Gastrocnemius medialis (tissue), 4 donors: ENCODE results near the gene EMC8. TPM values are rescaled to one million over a fixed set of nuclear protein-coding genes. Genes with fewer than 3 reads are reported as not detected.

Experiments
- ATAC-seq, 2 donors: fragments of 150-250 bp; one replicate each; pipeline ENCODE4 v1.9.1; 2016
- DNase-seq, 2 donors: peaks; one replicate each; pipeline ENCODE4 v3.0.0-alpha.2; 2019
- H3K27ac ChIP-seq, 4 donors: fragments of 200-600 bp; sonication (generic); 1 replicate in 1 of 4; 2 replicates in 3 of 4; pipeline ENCODE4 v1.5.1; 2016 to 2018; ENCODE audit warnings: mild to moderate bottlenecking in 2 of 4, moderate library complexity in 1 of 4
- H3K27me3 ChIP-seq, 3 donors: fragments of 200-600 bp; sonication (generic) in 2 of 3; 1 replicate in 1 of 3; 2 replicates in 2 of 3; pipeline versions ENCODE4 v1.5.1 to v1.6.0; 2016 to 2019; ENCODE audit warnings: mild to moderate bottlenecking in 1 of 3, moderate library complexity in 1 of 3
- H3K36me3 ChIP-seq, 2 donors: fragments of 200-600 bp; sonication (generic) in 1 of 2; one replicate each; pipeline ENCODE4 v1.5.1; 2017 to 2018
- H3K4me1 ChIP-seq, 2 donors: fragments of 200-600 bp; sonication (generic) in 1 of 2; one replicate each; pipeline ENCODE4 v1.5.1; 2016 to 2017; ENCODE audit warnings: mild to moderate bottlenecking in 2 of 2
- H3K4me3 ChIP-seq, 4 donors: fragments of 200-600 bp; sonication (generic) in 3 of 4; 1 replicate in 1 of 4; 2 replicates in 3 of 4; pipeline ENCODE4 v1.5.1; 2016 to 2019; ENCODE audit warnings: mild to moderate bottlenecking in 2 of 4
- H3K9me3 ChIP-seq, 3 donors: fragments of 200-600 bp; sonication (generic) in 2 of 3; 1 replicate in 1 of 3; 2 replicates in 2 of 3; pipeline ENCODE4 v1.5.1; 2016 to 2019
- CTCF ChIP-seq, 5 experiments: fragments of 450-650 bp in 3 of 5; fragments of 200-600 bp in 2 of 5; sonication (generic) in 2 of 5; IDR thresholded peaks in 4 of 5; conservative IDR thresholded peaks in 1 of 5; 1 replicate in 4 of 5; 2 replicates in 1 of 5; pipeline ENCODE4 v1.5.1; 2016 to 2019; ENCODE audit warnings: antibody characterized with exemption in 5 of 5, mild to moderate bottlenecking in 3 of 5, moderate library complexity in 3 of 5
- POLR2A ChIP-seq, 2 donors: fragments of 450-650 bp; IDR thresholded peaks; one replicate each; pipeline ENCODE4 v1.6.1; 2017; ENCODE audit warnings: antibody characterized with exemption in 2 of 2, mild to moderate bottlenecking in 2 of 2, moderate library complexity in 2 of 2
- in situ Hi-C, 4 donors: fragments of 200-750 bp; cut with MboI; loops; one replicate each; pipeline versions ENCODE4 v1.15.0 to v1.8.0; 2017; ENCODE audit warnings: low sequenced_read_pairs in 4 of 4
- intact Hi-C: fragments of 100-400 bp; cut with DNase I; formaldehyde crosslinking; loops from one replicate; pipeline ENCODE4 v1.15.1; 2023; ENCODE audit warnings: low total_unique reads
- total RNA-seq, 4 donors: library from RNA; depleted of rRNA; stranded (reverse); fragments of >200 nt; gene quantifications; one replicate each; pipeline versions ENCODE4 v1.1.0 to v1.2.3, GENCODE V29; 2016

The EMC8 gene
- total RNA-seq, 4 donors from 2014 or later: 29.6 to 39.8 (median 36.4) TPM

GRCh38 chr16:85836706-85837582, 37.6 kb upstream of the EMC8 start:
- no peak for ATAC-seq
- TF ChIP-seq POLR2A (IDR thresholded peaks at IDR 0.05) (no peak), CTCF (IDR thresholded peaks at IDR 0.05 in 4 of 5, conservative IDR thresholded peaks at IDR 0.05 in 1 of 5) (no peak)

GRCh38 chr16:85835956-85836705, 36.8 kb upstream of the EMC8 start:
- H3K4me1 ChIP-seq: no peaks in the 10 kb centered on the region
- in situ Hi-C loops: loop anchor here in 1 of 4 donors (25.0 kb wide), 1 partner anchor 676 kb away; the partner anchor contains the start of gene FOXF1
- peaks cover 21 to 24% (median 22%) of the 10 kb centered on the region in 3 donors for H3K27me3 ChIP-seq
- no peak overlapping the region for H3K4me3 ChIP-seq
- no peak for DNase-seq
- H3K36me3 ChIP-seq: no peaks in the 10 kb centered on the region
- ATAC-seq: no peak
- TF ChIP-seq CTCF (IDR thresholded peaks at IDR 0.05 in 4 of 5, conservative IDR thresholded peaks at IDR 0.05 in 1 of 5) (no peak), POLR2A (IDR thresholded peaks at IDR 0.05) (no peak)
- intact Hi-C loops: no loop called here
- H3K9me3 ChIP-seq: no peaks in the 10 kb centered on the region
- H3K27ac ChIP-seq: no peak overlapping the region

More at GRCh38 chr16:85836706-85837582, 37.6 kb upstream of the EMC8 start:
- no peak for DNase-seq
- no peaks in the 10 kb centered on the region for H3K36me3 ChIP-seq
- intact Hi-C loops (no loop called here), in situ Hi-C loops (loop anchor here in 1 of 4 donors (25.0 kb wide), 1 partner anchor 675 kb away; the partner anchor contains the start of gene FOXF1)
- H3K4me1 ChIP-seq: no peaks in the 10 kb centered on the region
- H3K9me3 ChIP-seq: no peaks in the 10 kb centered on the region
- no peak overlapping the region for H3K4me3 ChIP-seq
- H3K27me3 ChIP-seq: peaks cover 16 to 22% (median 16%) of the 10 kb centered on the region in 3 donors
- no peak overlapping the region for H3K27ac ChIP-seq

- Histone ChIP-seq H3K27me3 (peaks cover 22 to 31% (median 23%) of the 10 kb centered on the region in 3 donors), H3K27ac (no peak overlapping the region), H3K4me3 (no peak overlapping the region), H3K9me3 (no peaks in the 10 kb centered on the region), H3K36me3 (no peaks in the 10 kb centered on the region), H3K4me1 (no peaks in the 10 kb centered on the region)
- DNase-seq (no peak), ATAC-seq (no peak)
- in situ Hi-C loops (loop anchor here in 1 of 4 donors (25.0 kb wide), 1 partner anchor 677 kb away; the partner anchor contains the start of gene FOXF1), intact Hi-C loops (no loop called here)
- no peak for TF ChIP-seq POLR2A (IDR thresholded peaks at IDR 0.05)
- no peak for TF ChIP-seq CTCF (IDR thresholded peaks at IDR 0.05 in 4 of 5, conservative IDR thresholded peaks at IDR 0.05 in 1 of 5)
These were observed 35.9 kb upstream of the EMC8 start for GRCh38 chr16:85835227-85835751.

DNA sequence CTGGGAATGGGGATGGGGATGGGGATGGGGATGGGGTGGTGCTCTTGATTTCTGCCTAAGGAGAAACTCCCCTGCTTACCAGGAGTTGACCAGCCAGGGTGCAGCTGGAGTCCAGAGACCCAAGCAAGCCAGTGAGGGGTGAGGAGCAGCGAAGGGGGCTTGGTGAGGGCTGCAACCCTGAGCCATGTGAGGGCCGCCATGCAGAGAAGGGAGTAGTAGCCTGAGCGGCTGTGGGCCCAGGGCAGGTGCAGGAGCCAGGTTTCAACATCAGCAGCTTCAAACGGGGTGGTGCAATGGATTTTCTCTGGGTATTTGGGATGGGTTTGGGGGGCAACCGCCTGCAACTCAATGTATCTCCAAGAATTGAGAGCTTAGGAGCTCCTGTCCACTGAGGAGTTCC, 35.4 kb upstream of the EMC8 start:
- intact Hi-C loops (no loop called here), in situ Hi-C loops (loop anchor here in 1 of 4 donors (25.0 kb wide), 1 partner anchor 678 kb away; the partner anchor contains the start of gene FOXF1)
- Histone ChIP-seq H3K36me3 (no peaks in the 10 kb centered on the region), H3K27me3 (peaks cover 24 to 35% (median 28%) of the 10 kb centered on the region in 3 donors), H3K4me1 (no peaks in the 10 kb centered on the region), H3K4me3 (no peak overlapping the region), H3K27ac (no peak overlapping the region), H3K9me3 (no peaks in the 10 kb centered on the region)
- no peak for TF ChIP-seq CTCF (IDR thresholded peaks at IDR 0.05 in 4 of 5, conservative IDR thresholded peaks at IDR 0.05 in 1 of 5)
- no peak for TF ChIP-seq POLR2A (IDR thresholded peaks at IDR 0.05)
- no peak for ATAC-seq
- DNase-seq: no peak
